Cardiac fibroblast (primary cell): ENCODE results near the gene MPPED2.

Source experiments
- DNase-seq, 2 donors: peaks; one replicate each; pipeline versions ENCODE4 v3.0.0 to v3.0.0-alpha.2; 2010; ENCODE audit warnings: low read depth in 2 of 2
- H3K4me3 ChIP-seq, 2 donors: replicated peaks in 1 of 2; 1 replicate in 1 of 2; 2 replicates in 1 of 2; pipeline ENCODE4 v1.5.1; 2011; ENCODE audit warnings: low read depth in 2 of 2, low read length in 2 of 2, mild to moderate bottlenecking in 2 of 2, moderate library complexity in 1 of 2
- TF ChIP-seq, protein P1 (sequence below): IDR thresholded peaks from one replicate; pipeline ENCODE4 v1.5.1; 2011; ENCODE audit warnings: low read depth, mild to moderate bottlenecking, low read length, inconsistent platforms

MPPED2 gene

DNA sequence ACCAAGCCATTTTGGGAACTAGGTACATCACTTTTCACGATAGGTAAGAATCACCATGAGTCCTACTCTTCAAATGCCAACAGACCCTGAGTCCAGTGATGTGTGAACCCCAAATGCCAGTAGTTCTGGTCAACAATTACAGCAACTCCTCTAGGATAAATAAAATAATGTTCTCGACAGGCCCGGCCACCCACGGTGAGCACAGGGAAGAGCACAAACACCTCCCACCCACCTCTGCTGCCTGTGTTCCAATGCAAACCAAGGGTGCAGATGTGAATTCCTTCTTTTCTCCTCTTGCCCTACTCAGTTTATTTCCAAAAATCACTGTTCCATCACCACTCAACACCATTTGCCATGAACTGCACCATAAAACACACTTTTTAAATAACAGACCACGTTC, 33.3 kb downstream of the MPPED2 start:
- TF ChIP-seq, protein P1, sequence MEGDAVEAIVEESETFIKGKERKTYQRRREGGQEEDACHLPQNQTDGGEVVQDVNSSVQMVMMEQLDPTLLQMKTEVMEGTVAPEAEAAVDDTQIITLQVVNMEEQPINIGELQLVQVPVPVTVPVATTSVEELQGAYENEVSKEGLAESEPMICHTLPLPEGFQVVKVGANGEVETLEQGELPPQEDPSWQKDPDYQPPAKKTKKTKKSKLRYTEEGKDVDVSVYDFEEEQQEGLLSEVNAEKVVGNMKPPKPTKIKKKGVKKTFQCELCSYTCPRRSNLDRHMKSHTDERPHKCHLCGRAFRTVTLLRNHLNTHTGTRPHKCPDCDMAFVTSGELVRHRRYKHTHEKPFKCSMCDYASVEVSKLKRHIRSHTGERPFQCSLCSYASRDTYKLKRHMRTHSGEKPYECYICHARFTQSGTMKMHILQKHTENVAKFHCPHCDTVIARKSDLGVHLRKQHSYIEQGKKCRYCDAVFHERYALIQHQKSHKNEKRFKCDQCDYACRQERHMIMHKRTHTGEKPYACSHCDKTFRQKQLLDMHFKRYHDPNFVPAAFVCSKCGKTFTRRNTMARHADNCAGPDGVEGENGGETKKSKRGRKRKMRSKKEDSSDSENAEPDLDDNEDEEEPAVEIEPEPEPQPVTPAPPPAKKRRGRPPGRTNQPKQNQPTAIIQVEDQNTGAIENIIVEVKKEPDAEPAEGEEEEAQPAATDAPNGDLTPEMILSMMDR, result no peak
- no peak overlapping the region for H3K4me3 ChIP-seq
- no peak for DNase-seq

GRCh38 chr11:30550022-30550542, 36.1 kb downstream of the MPPED2 start:
- TF ChIP-seq, protein P1, result no peak
- no peak for DNase-seq
- no peak overlapping the region for H3K4me3 ChIP-seq

DNA sequence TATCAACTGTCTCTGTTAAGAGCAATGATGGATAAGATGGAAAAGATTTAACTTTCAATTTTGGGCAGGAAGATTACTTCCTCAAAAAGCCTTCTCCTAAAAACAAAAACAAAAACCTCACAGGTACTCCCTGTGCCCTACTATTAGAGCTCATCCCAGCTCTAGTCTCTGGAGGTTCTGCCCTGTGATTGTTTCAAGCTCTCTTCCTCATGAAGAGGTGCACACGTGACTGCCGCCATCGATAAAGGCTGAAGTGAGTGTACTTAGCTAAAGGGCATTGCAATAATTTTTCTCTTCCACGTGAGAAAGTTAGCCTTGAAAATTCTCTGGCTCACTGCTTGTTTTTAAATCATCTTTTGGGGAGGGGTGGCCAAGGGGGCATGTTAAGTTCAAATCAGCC, 36.6 kb downstream of the MPPED2 start:
- DNase-seq, result no peak
- no peak overlapping the region for H3K4me3 ChIP-seq
- TF ChIP-seq, protein P1, result no peak

- TF ChIP-seq, protein P1, result no peak
- no peak for DNase-seq
- no peak overlapping the region for H3K4me3 ChIP-seq
Measured at GRCh38 chr11:30546334-30546733, 39.8 kb downstream of the MPPED2 start.

GRCh38 chr11:30545507-30545906, 40.6 kb downstream of the MPPED2 start:
- TF ChIP-seq, protein P1, result no peak
- DNase-seq, result no peak

GRCh38 chr11:30543066-30543465, 43.1 kb downstream of the MPPED2 start:
- no peak for DNase-seq
- TF ChIP-seq, protein P1, result no peak
- H3K4me3 ChIP-seq, result no peak overlapping the region

More at GRCh38 chr11:30545507-30545906, 40.6 kb downstream of the MPPED2 start:
- H3K4me3 ChIP-seq, result no peak overlapping the region

DNA sequence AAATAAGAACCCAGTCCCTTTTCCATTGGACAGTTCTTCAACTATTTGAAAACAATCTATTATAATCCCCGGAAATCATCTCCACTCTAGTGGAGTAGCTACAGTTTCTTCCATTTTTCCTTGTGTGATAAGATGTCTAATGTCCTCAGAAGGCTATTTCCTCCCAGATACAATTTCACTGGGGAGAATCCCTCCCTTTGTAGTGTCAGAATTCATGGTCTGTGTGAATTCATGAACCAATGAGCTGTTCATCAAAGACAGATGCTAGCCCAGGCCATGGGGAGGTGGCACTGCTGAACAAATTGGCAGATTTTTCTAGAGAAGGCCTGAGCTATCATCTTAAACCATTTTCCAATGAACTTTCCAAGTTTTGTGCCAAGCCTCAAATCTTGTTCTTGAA, 45.4 kb downstream of the MPPED2 start:
- no peak for DNase-seq
- TF ChIP-seq, protein P1, result no peak
- no peak overlapping the region for H3K4me3 ChIP-seq
